Hepatocyte (in vitro differentiated cells): ENCODE data around the gene LASP1NB.
"Not testable (repeated sequence)": the region's sequence is repeated elsewhere in the genome, so short reads cannot be mapped to it uniquely, and the experiment has no call there.

ENCODE experiments used
- DNase-seq: peaks from one replicate; pipeline ENCODE4 v3.0.0-alpha.2; 2016; ENCODE audit warnings: low spot score
- H2AFZ ChIP-seq: fragments of 200-600 bp; sonication (generic); 2 replicates; pipeline ENCODE4 v1.6.0; 2016; ENCODE audit warnings: antibody characterized with exemption, mild to moderate bottlenecking
- H3K27ac ChIP-seq: fragments of 200-600 bp; sonication (generic); 2 replicates; pipeline ENCODE4 v1.5.1; 2016; ENCODE audit warnings: mild to moderate bottlenecking
- H3K27me3 ChIP-seq: fragments of 200-600 bp; sonication (generic); 2 replicates; pipeline ENCODE4 v1.6.1; 2016
- H3K36me3 ChIP-seq: fragments of 200-600 bp; sonication (generic); replicated peaks from 2 replicates; pipeline ENCODE4 v1.5.1; 2016; ENCODE audit warnings: low read depth; ENCODE audit not compliant: insufficient read depth
- H3K4me1 ChIP-seq: fragments of 200-600 bp; sonication (generic); 2 replicates; pipeline ENCODE4 v1.5.1; 2016; ENCODE audit warnings: mild to moderate bottlenecking, moderate library complexity; ENCODE audit not compliant: insufficient read depth
- H3K4me2 ChIP-seq: fragments of 200-600 bp; sonication (generic); 2 replicates; pipeline ENCODE4 v1.6.0; 2016
- H3K4me3 ChIP-seq: fragments of 200-600 bp; sonication (generic); 2 replicates; pipeline ENCODE4 v1.5.1; 2016; ENCODE audit warnings: mild to moderate bottlenecking
- H3K79me2 ChIP-seq: fragments of 200-600 bp; sonication (generic); 2 replicates; pipeline ENCODE4 v1.6.0; 2017; ENCODE audit warnings: mild to moderate bottlenecking
- H3K9me2 ChIP-seq: fragments of 200-600 bp; sonication (generic); replicated peaks from 2 replicates; pipeline ENCODE4 v1.6.0; 2017; ENCODE audit warnings: mild to moderate bottlenecking; ENCODE audit not compliant: insufficient read depth
- H3K9me3 ChIP-seq: fragments of 200-600 bp; sonication (generic); 2 replicates; pipeline ENCODE4 v1.5.1; 2016; ENCODE audit warnings: low read depth, mild to moderate bottlenecking
- H4K20me1 ChIP-seq: fragments of 200-600 bp; sonication (generic); 2 replicates; pipeline ENCODE4 v1.6.0; 2016; ENCODE audit warnings: mild to moderate bottlenecking; ENCODE audit not compliant: insufficient read depth, poor library complexity, severe bottlenecking
- CTCF ChIP-seq: fragments of 200-600 bp; sonication (generic); IDR thresholded peaks from 2 replicates; pipeline ENCODE4 v1.5.1; 2016; ENCODE audit warnings: antibody characterized with exemption, mild to moderate bottlenecking; ENCODE audit not compliant: poor library complexity
- EZH2 ChIP-seq: fragments of 200-600 bp; sonication (generic); IDR thresholded peaks from 2 replicates; pipeline ENCODE4 v1.6.1; 2016; ENCODE audit warnings: antibody characterized with exemption, mild to moderate bottlenecking, borderline replicate concordance
- EZH2phosphoT487 ChIP-seq: fragments of 200-600 bp; sonication (generic); IDR thresholded peaks from one replicate; pipeline ENCODE4 v1.6.1; 2018; ENCODE audit warnings: antibody characterized with exemption, mild to moderate bottlenecking, low read depth, moderate library complexity; ENCODE audit not compliant: unreplicated experiment, severe bottlenecking
- WGBS: methylation state at CpG from one replicate; pipeline ENCODE4 v1.1.6; 2016; ENCODE audit warnings: low lambda C conversion rate; ENCODE audit errors: missing lambda C conversion rate; 5-methylcytosine and 5-hydroxymethylcytosine counted together

LASP1NB gene

GRCh38 chr17:38922538-38923297 lies 2.7 kb upstream of the LASP1NB start:
- Histone ChIP-seq H3K36me3 (no peaks in the 10 kb centered on the region), H2AFZ (no peak overlapping the region), H3K4me1 (no peaks in the 10 kb centered on the region), H3K4me2 (no peak overlapping the region), H3K27me3 (no peaks in the 10 kb centered on the region), H3K4me3 (no peak overlapping the region), H3K9me3 (no peaks in the 10 kb centered on the region), H3K27ac (peak overlapping the region; percentile 12), H4K20me1 (peaks cover 2% of the 10 kb centered on the region), H3K79me2 (no peaks in the 10 kb centered on the region), H3K9me2 (no peaks in the 10 kb centered on the region)
- TF ChIP-seq EZH2phosphoT487 (no peak), EZH2 (no peak), CTCF (no peak)
- 61% methylated on average over 6 of the region's 6 CpGs for WGBS
- peak; percentile 64 for DNase-seq

DNA sequence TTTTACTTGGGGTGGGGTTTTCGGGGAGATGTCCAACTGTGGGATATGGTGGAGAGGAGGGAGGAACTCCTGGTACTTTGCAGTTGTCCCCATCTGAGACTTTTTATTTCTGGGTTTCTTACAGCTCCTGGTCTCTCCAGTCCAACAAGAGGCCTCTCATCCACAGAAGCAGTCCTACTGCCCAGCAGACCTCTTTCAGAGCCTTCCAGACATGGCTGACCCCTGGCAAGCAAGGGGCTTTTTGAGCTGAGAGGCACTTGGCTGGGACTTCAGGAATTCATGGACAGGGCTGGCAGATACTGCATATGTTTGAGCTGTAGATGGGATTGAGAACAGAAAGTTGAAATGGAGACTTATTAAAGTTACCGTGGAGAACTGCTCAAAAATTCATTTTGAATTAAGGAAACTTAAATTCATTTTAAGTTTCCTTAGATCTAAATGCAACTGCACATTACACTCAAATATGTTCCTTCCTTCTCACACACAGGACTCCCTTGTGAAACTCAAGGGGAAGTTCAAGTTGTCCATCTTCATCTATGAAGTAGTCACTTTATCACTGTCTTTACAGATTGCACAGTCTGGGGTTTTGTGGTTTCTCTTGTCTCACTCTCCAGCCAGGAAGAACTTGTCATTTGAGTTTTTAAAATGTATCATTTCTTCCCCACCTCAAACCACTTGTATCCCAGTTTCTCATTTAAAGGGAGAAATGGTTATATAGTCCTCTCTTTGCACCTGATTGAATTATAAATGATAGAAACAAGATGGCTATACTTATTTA lies 1.1 kb downstream of the LASP1NB start:
- no peak overlapping the region for H3K27ac ChIP-seq
- H3K9me2 ChIP-seq = no peaks in the 10 kb centered on the region
- 90% methylated on average over 2 of the region's 2 CpGs for WGBS
- TF ChIP-seq CTCF (no peak), EZH2 (no peak), EZH2phosphoT487 (no peak)
- no peaks in the 10 kb centered on the region for H3K27me3 ChIP-seq
- no peaks in the 10 kb centered on the region for H3K9me3 ChIP-seq
- no peak overlapping the region for H2AFZ ChIP-seq
- H3K79me2 ChIP-seq = no peaks in the 10 kb centered on the region
- H3K36me3 ChIP-seq = no peaks in the 10 kb centered on the region
- no peak overlapping the region for H3K4me2 ChIP-seq
- DNase-seq = no peak
- no peak overlapping the region for H3K4me3 ChIP-seq
- no peaks in the 10 kb centered on the region for H4K20me1 ChIP-seq
- H3K4me1 ChIP-seq = no peaks in the 10 kb centered on the region

DNA sequence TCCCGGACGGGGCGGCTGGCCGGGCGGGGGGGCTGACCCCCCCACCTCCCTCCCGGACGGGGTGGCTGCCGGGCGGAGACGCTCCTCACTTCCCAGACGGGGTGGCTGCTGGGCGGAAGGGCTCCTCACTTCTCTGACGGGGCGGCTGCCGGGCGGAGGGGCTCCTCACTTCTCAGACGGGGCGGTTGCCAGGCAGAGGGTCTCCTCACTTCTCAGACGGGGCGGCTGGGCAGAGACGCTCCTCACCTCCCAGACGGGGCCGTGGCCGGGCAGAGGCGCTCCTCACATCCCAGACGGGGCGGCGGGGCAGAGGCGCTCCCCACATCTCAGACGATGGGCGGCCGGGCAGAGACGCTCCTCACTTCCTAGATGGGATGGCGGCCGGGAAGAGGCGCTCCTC lies 5.4 kb downstream of the LASP1NB start:
- not testable (repeated sequence) for H3K9me3 ChIP-seq, H3K4me2 ChIP-seq, H3K27me3 ChIP-seq, H4K20me1 ChIP-seq, H3K4me3 ChIP-seq, H3K79me2 ChIP-seq, H3K27ac ChIP-seq, H3K4me1 ChIP-seq, H2AFZ ChIP-seq, DNase-seq, H3K9me2 ChIP-seq, H3K36me3 ChIP-seq
- WGBS = 100% methylated on average over 1 of the region's 36 CpGs

GRCh38 chr17:38933962-38934361 lies 8.5 kb downstream of the LASP1NB start:
- H4K20me1 ChIP-seq, H3K4me3 ChIP-seq, DNase-seq, H3K36me3 ChIP-seq, H3K4me2 ChIP-seq, H3K9me3 ChIP-seq, H3K4me1 ChIP-seq, H3K27ac ChIP-seq, H2AFZ ChIP-seq, H3K9me2 ChIP-seq, H3K79me2 ChIP-seq: not testable (repeated sequence)
- 83% methylated on average over 9 of the region's 9 CpGs for WGBS
- peaks cover 17% of the 10 kb centered on the region for H3K27me3 ChIP-seq
